CMK (cell line): ENCODE results near the gene CAMK1G.

Experiments used
- DNase-seq: peaks from one replicate; pipeline ENCODE4 v3.0.0-alpha.2; 2010; ENCODE audit warnings: low read depth

The CAMK1G gene

GRCh38 chr1:209565759-209566678 lies 17.5 kb upstream of the CAMK1G start:
- peak; percentile 32 for DNase-seq

GRCh38 chr1:209567698-209568175 lies 15.8 kb upstream of the CAMK1G start:
- no peak for DNase-seq

DNA sequence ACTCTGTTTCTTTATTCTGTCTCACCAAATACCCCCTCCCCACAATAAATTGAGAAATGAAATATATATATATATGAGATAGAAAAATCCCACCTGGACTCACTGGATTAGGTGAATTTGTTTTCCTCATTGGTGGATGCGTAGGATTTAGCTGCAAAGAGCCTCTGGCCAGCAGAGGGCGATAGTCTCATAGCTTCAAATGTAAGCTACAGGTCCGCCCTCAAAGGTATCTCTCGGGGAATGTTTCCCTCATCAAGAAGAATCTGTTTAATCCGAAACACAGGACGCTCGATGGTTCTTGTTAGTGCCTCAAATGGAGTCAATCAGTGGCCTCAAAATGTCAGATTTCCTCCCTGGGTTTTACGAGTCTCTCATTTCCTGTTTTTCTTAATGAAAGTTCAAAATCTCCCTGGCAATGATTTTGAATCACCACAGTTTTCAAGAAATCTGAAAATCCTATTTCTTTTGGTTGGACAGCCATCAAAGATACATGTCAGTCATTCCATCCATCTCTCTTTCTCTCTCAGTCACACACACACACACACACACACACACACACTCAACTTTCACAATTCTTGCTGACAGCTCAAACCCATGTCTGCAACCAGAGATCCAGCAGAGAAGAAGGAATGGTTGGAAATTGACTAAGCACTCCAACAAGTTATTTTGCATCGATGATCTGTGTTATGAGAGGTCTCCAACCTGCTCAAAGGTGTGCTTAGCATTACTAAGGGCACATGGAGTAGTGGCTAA lies 13.9 kb upstream of the CAMK1G start:
- DNase-seq, result peak; percentile 37

DNA sequence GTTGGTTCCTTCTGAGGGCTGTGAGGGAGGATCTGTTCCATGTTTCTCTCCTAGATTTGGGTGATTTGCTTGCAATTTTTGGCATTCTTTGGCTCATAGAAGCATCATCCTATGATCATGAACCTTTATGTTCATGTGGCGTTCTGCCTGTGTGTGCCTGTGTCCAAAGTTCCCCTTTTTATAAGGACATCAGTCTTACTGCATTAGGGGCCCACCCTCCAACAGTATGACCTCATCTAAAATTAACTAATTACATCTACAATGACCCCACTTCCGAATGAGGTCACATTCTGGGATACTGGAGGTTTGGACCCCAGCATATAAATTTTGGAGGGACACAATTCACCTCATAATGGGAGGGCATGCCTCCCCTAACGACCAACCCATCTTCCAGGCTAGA lies 12.8 kb upstream of the CAMK1G start:
- DNase-seq, result no peak

DNA sequence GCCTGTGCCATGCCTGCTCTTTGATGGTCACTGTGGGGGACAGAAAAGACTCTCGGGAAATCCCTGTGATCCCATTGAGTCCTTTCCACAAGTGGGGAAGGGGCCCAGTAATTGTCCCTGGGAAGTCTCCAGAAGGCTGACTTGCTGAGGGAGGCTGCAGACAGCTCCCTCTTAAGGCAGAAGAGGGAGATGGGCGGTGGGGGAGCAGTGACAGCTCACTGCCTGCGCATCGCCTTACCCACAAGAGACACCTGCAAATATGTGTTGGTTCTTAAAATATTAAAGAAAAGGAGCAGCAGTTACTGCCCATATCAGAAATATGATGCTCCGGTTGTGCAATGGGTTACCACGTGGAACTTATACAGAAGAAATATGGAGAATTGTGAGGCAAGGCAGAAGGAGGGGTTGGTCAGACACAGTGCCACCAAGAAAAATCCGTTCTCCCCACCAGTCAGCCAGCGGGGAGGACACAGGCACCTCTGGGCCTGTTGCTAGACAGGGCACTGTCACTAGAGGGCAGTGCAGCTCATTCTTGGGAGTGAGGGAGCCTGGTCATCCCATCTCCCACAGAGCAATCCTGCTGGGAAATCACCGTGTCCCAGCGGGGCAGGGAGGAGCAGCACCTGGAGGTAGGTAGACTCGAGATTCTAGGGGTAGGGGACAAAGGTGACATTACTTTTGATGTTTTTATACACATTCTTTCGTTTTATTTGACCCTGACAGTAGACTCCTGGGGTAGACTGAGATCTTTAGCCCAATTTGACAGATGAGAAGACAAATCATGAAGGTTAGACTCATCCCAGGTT lies 6.9 kb upstream of the CAMK1G start:
- DNase-seq, result peak; percentile 35

GRCh38 chr1:209577346-209577745 lies 6.2 kb upstream of the CAMK1G start:
- DNase-seq, result no peak

DNA sequence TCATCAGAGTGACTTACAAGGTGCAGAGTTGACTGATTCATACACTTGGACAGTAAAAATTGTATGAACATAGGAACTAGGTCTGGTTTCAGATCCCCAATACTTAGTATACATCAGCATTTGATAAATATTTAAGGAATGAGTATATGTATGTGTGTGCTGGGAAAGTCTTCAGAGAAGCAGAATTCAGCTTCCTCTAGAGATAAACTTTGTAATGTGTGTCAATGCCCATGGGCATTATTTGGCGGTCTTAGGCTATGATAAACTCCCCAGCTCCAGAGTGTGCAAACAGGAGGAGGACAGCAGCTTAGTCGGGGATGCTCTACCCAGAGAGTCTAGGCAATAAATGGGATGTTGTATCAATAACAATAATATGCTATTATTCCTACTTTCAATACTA lies 2.9 kb upstream of the CAMK1G start:
- no peak for DNase-seq

DNA sequence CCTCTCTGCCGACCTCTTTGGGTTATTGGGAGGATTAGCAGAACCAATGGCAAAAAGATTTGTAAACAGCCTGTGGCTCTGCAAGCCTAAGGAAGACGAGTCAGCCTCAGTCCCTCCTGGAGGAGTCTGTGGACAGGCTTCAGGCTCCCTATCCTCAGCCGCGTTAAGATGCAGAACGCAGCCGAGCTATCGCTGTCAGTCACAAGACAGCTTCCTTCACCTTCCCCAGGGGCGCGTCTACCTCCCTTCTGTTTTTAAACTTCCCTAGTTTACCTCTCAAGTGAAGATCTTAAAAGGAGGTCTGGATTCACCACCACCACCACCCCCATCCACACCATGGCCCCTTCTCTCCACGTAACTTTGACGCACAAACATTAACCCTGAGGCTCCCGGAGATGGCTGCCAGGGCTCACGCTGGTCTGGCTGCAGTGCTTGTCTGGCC lies 738 bp downstream of the CAMK1G start:
- no peak for DNase-seq

DNA sequence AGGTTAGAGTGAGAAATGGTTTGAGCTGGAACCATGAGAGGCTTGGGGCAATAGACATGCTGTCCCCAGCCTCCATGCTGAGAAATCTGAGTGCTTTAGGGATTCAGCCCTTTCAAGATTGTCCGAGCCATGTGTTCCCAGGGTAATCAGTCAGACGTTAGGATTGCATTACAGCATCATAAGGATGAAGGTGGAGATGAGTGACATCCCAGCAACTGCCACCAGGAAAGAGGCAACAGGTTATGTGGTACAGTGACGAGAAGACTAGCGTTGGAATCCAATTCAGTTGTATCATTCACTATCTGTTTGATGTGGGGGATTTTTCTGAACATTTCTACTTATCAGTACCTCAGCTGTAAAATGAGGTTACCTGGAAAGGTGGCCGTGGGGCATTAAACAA lies 1.7 kb downstream of the CAMK1G start:
- DNase-seq, result no peak

DNA sequence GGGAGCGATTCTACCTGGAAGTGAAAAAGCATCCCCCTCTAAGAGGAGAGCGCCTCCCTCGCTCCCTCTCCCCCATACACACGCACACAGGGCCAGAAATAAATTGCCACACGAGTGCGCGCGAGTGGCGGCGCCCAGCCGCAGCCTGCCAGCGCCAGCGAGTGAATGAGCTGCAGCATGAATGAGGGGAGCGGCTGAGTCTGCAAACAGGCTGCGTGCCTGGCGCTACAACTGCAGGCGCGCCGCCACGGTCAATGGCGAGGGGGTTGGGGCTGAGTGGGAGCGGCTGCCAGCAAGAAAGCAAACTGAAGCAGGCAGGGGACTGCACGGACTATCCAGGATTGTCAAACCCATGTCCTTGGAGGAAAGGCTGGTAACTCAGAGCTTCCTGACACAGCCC lies 2.2 kb downstream of the CAMK1G start:
- no peak for DNase-seq

- no peak for DNase-seq
Observed at GRCh38 chr1:209586221-209586740, 2.8 kb downstream of the CAMK1G start.

GRCh38 chr1:209587789-209588188 lies 4.3 kb downstream of the CAMK1G start:
- DNase-seq, result no peak

- no peak for DNase-seq
Observed at GRCh38 chr1:209589440-209589839, 5.9 kb downstream of the CAMK1G start.

GRCh38 chr1:209589863-209590262 lies 6.3 kb downstream of the CAMK1G start:
- DNase-seq, result no peak

- no peak for DNase-seq
Observed at GRCh38 chr1:209590405-209590804, 6.9 kb downstream of the CAMK1G start.

- no peak for DNase-seq
Observed at GRCh38 chr1:209593747-209594146, 10.2 kb downstream of the CAMK1G start.

- no peak for DNase-seq
Observed at GRCh38 chr1:209594440-209594839, 10.9 kb downstream of the CAMK1G start.

DNA sequence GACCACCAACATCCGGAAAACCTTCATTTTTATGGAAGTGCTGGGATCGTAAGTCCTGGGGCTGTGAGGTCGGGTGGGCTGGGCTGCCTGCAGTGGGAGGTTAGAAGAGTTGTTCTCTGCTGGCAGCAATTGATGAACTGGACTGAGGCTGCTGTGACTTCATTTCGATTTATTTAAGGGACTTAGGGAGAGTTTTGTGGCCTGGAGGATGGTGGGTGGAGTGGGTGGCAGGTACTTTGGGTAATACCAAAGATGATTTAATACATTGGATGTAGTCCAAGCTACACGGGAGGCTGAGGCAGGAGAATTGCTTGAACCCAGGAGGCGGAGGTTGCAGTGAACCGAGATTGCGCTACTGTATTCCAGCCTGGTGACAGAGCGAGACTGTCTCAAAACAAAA lies 11.5 kb downstream of the CAMK1G start:
- no peak for DNase-seq

- DNase-seq, result no peak
Observed at GRCh38 chr1:209595599-209596285, 12.2 kb downstream of the CAMK1G start.

- no peak for DNase-seq
Observed at GRCh38 chr1:209597499-209597898, 14.0 kb downstream of the CAMK1G start.

- DNase-seq, result no peak
Observed at GRCh38 chr1:209598227-209598626, 14.7 kb downstream of the CAMK1G start.
